HEK293 (cell line): ENCODE measurements around the gene LRP3.

Experiments
- CTCF ChIA-PET: fragments of 350-600 bp; formaldehyde crosslinking; extraction: SDS; loops from one replicate; lab custom pipeline; 2021; ENCODE audit warnings: antibody characterized with exemption; lab: Yijun Ruan, JAX
- POLR2A ChIA-PET: fragments of 300-600 bp; formaldehyde crosslinking; extraction: SDS; loops from one replicate; lab custom pipeline; 2020; ENCODE audit warnings: antibody characterized with exemption, inconsistent platforms; lab: Yijun Ruan, JAX
- H3K27ac ChIP-seq: fragments of 200-500 bp; sonication (Bioruptor generic); 2 replicates; pipeline ENCODE4 v1.5.1; 2014; ENCODE audit warnings: low read depth, low read length, control low read depth, inconsistent platforms; ENCODE audit errors: extremely low read depth
- H3K36me3 ChIP-seq, 2 experiments: fragments of 200-500 bp in 1 of 2; sonication (Bioruptor generic) in 1 of 2; 1 replicate in 1 of 2; 2 replicates in 1 of 2; pipeline ENCODE4 v1.5.1; 2014 to 2017; ENCODE audit warnings: inconsistent platforms in 2 of 2, low read length in 2 of 2; ENCODE audit not compliant: control insufficient read depth in 2 of 2, insufficient read depth in 1 of 2
- H3K4me1 ChIP-seq: fragments of 200-500 bp; sonication (Bioruptor generic); 2 replicates; pipeline ENCODE4 v1.5.1; 2014; ENCODE audit warnings: mild to moderate bottlenecking, low read length, inconsistent platforms; ENCODE audit not compliant: control insufficient read depth, insufficient read depth
- H3K4me3 ChIP-seq: 2 replicates; pipeline ENCODE4 v1.5.1; 2011; ENCODE audit warnings: low read depth, mild to moderate bottlenecking, control low read depth, low read length, moderate library complexity
- H3K9me3 ChIP-seq: fragments of 200-500 bp; sonication (Bioruptor generic); 2 replicates; pipeline ENCODE4 v1.5.1; 2014; ENCODE audit warnings: low read depth, low read length, inconsistent platforms; ENCODE audit not compliant: control insufficient read depth, insufficient read depth
- GFI1B ChIP-seq: fragments of 450-650 bp; formaldehyde crosslinking; IDR thresholded peaks from 2 replicates; pipeline ENCODE4 v1.5.1; 2016; ENCODE audit warnings: missing biosample characterization, missing genetic modification characterization
- GLIS2 ChIP-seq: fragments of 450-650 bp; formaldehyde crosslinking; IDR thresholded peaks from 2 replicates; pipeline ENCODE4 v1.5.1; 2016; ENCODE audit warnings: missing biosample characterization, missing genetic modification characterization
- SCRT2 ChIP-seq: fragments of 450-650 bp; formaldehyde crosslinking; IDR thresholded peaks from 2 replicates; pipeline ENCODE4 v1.5.1; 2016; ENCODE audit warnings: missing biosample characterization, missing genetic modification characterization
- YY1 ChIP-seq: fragments of 450-650 bp; formaldehyde crosslinking; IDR thresholded peaks from 2 replicates; pipeline ENCODE4 v1.5.1; 2018; ENCODE audit warnings: missing biosample characterization, missing genetic modification characterization
- ZBTB48 ChIP-seq: fragments of 450-650 bp; formaldehyde crosslinking; IDR thresholded peaks from 2 replicates; pipeline ENCODE4 v1.5.1; 2016; ENCODE audit warnings: missing biosample characterization, missing genetic modification characterization
- ZFHX2 ChIP-seq: fragments of 450-650 bp; formaldehyde crosslinking; conservative IDR thresholded peaks from 2 replicates; pipeline ENCODE4 v1.5.1; 2016; ENCODE audit warnings: missing biosample characterization, missing genetic modification characterization
- ZNF248 ChIP-seq: fragments of 450-650 bp; formaldehyde crosslinking; IDR thresholded peaks from 2 replicates; pipeline ENCODE4 v1.5.1; 2017; ENCODE audit warnings: missing biosample characterization, missing genetic modification characterization
- ZNF274 ChIP-seq, 2 experiments: fragments of 200-500 bp in 1 of 2; fragments of 450-650 bp in 1 of 2; sonication (Bioruptor generic) in 1 of 2; formaldehyde crosslinking in 1 of 2; IDR thresholded peaks; 2 replicates each; pipeline versions ENCODE4 v1.5.1 to v1.6.1; 2014 to 2016; ENCODE audit warnings: borderline replicate concordance in 1 of 2, inconsistent platforms in 1 of 2, low read length in 1 of 2, missing biosample characterization in 1 of 2, missing genetic modification characterization in 1 of 2
- ZNF423 ChIP-seq: fragments of 450-650 bp; formaldehyde crosslinking; IDR thresholded peaks from 2 replicates; pipeline ENCODE4 v1.5.1; 2016; ENCODE audit warnings: missing biosample characterization, missing genetic modification characterization
- ZNF544 ChIP-seq: fragments of 450-650 bp; formaldehyde crosslinking; IDR thresholded peaks from 2 replicates; pipeline ENCODE4 v1.5.0; 2017; ENCODE audit warnings: missing biosample characterization, missing genetic modification characterization
- ZNF692 ChIP-seq: fragments of 450-650 bp; formaldehyde crosslinking; IDR thresholded peaks from 2 replicates; pipeline ENCODE4 v1.5.1; 2016; ENCODE audit warnings: missing biosample characterization, missing genetic modification characterization
- ZSCAN30 ChIP-seq: fragments of 450-650 bp; IDR thresholded peaks from 2 replicates; pipeline ENCODE4 v1.5.1; 2018; ENCODE audit warnings: missing biosample characterization, mild to moderate bottlenecking, missing genetic modification characterization, moderate library complexity
- ZSCAN4 ChIP-seq: fragments of 450-650 bp; formaldehyde crosslinking; IDR thresholded peaks from 2 replicates; pipeline ENCODE4 v1.5.1; 2017; ENCODE audit warnings: missing biosample characterization, missing genetic modification characterization
- TF ChIP-seq, protein P1 (sequence below): fragments of 450-650 bp; formaldehyde crosslinking; IDR thresholded peaks from 2 replicates; pipeline ENCODE4 v1.5.1; 2016; ENCODE audit warnings: missing biosample characterization, missing genetic modification characterization
- TF ChIP-seq, protein P2 (sequence below): fragments of 450-650 bp; formaldehyde crosslinking; IDR thresholded peaks from 2 replicates; pipeline ENCODE4 v1.5.1; 2016; ENCODE audit warnings: missing biosample characterization, missing genetic modification characterization
- TF ChIP-seq, protein P3 (sequence below): fragments of 450-650 bp; formaldehyde crosslinking; IDR thresholded peaks from 2 replicates; pipeline ENCODE4 v1.5.1; 2016; ENCODE audit warnings: missing biosample characterization, missing genetic modification characterization
- TF ChIP-seq, protein P4 (sequence below): fragments of 450-650 bp; formaldehyde crosslinking; IDR thresholded peaks from 2 replicates; pipeline ENCODE4 v1.5.1; 2016; ENCODE audit warnings: missing biosample characterization, missing genetic modification characterization
- TF ChIP-seq, protein P5 (sequence below): fragments of 450-650 bp; formaldehyde crosslinking; IDR thresholded peaks from 2 replicates; pipeline ENCODE4 v1.5.1; 2016; ENCODE audit warnings: missing biosample characterization, missing genetic modification characterization

The LRP3 gene

DNA sequence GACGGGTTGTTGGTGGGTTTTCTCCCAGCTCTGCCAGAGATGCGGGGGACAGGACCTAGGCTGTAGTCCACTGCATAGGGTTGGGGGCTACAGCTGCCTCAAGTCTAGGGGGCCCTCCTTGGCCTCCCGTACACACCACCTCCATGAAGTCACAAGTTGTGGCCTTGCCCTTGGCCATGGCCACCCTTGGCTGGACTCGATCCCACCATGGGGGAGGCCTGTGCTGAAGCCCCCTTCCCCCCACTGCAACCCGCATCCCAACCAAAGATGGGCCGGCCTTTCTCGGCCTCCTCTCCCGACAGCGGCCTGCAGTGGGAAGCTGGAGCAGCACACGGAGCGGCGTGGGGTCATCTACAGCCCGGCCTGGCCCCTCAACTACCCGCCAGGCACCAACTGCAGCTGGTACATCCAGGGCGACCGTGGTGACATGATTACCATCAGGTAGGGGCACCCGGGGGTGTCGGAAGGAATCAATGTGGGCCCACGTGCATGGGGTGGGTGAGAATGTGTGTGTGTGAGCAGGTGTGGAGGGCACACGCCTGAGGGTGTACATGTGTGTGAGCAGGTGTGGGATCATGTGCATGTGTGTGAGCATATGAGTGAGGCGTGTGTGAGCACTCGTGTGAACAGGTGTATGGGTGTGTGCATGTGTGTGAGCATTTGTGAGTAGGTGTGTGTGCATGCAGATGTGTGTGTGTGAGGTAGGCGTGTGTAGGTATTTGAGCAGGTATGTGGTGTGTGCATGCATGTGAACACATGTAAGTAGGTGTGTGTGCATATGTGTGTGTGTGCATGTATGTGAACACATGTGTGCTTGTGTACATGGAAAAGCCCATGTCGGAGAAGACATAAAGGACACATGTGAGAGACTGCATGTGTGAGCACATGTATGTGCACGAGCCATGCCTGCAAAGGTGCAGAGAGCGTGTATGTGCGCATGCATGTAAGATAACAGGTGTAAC lies 8.7 kb downstream of the LRP3 start:
- Histone ChIP-seq H3K36me3 (peaks cover 39 to 82% of the 10 kb centered on the region in 2 experiments), H3K4me3 (no peak overlapping the region), H3K27ac (no peak overlapping the region), H3K4me1 (no peaks in the 10 kb centered on the region), H3K9me3 (no peaks in the 10 kb centered on the region)
- POLR2A ChIA-PET, result no interaction called here
- CTCF ChIA-PET, result interaction anchor here (0.6 to 0.9 kb wide), 2 partner anchors 18 to 164 kb away, joined by 3 to 5 read pairs; no protein-coding TSS in a partner anchor
- TF ChIP-seq ZFHX2 (tag by site-specific recombination) (peak; percentile 79), ZBTB48 (tag by site-specific recombination) (0 out of 2 replicates have a peak, but pooled peaks have one; percentile 33), ZNF274 (IDR thresholded peaks at IDR 0.05; ENCODE audit: low read length) (no peak), ZNF274 (tag by site-specific recombination; IDR thresholded peaks at IDR 0.05; ENCODE audit: borderline replicate concordance) (peak; percentile 12; the same call in 1 of the 2 replicates), ZNF423 (tag by site-specific recombination) (peak; percentile 50), YY1 (tag by site-specific recombination) (no peak), SCRT2 (tag by site-specific recombination) (peak; percentile 68), ZSCAN30 (tag by site-specific recombination) (no peak), ZNF248 (tag by site-specific recombination) (peak; percentile 58; the same call in 1 of the 2 replicates), ZNF544 (0 out of 2 replicates have a peak, but pooled peaks have one; percentile 24), ZSCAN4 (0 out of 2 replicates have a peak, but pooled peaks have one; percentile 20), GFI1B (tag by site-specific recombination) (no peak), ZNF692 (peak; percentile 53; the same call in 1 of the 2 replicates), GLIS2 (peak; percentile 55; the same call in 1 of the 2 replicates)
- TF ChIP-seq, protein P1, sequence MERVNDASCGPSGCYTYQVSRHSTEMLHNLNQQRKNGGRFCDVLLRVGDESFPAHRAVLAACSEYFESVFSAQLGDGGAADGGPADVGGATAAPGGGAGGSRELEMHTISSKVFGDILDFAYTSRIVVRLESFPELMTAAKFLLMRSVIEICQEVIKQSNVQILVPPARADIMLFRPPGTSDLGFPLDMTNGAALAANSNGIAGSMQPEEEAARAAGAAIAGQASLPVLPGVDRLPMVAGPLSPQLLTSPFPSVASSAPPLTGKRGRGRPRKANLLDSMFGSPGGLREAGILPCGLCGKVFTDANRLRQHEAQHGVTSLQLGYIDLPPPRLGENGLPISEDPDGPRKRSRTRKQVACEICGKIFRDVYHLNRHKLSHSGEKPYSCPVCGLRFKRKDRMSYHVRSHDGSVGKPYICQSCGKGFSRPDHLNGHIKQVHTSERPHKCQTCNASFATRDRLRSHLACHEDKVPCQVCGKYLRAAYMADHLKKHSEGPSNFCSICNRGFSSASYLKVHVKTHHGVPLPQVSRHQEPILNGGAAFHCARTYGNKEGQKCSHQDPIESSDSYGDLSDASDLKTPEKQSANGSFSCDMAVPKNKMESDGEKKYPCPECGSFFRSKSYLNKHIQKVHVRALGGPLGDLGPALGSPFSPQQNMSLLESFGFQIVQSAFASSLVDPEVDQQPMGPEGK (tag by site-specific recombination), result 0 out of 2 replicates have a peak, but pooled peaks have one; percentile 32
- TF ChIP-seq, protein P2, sequence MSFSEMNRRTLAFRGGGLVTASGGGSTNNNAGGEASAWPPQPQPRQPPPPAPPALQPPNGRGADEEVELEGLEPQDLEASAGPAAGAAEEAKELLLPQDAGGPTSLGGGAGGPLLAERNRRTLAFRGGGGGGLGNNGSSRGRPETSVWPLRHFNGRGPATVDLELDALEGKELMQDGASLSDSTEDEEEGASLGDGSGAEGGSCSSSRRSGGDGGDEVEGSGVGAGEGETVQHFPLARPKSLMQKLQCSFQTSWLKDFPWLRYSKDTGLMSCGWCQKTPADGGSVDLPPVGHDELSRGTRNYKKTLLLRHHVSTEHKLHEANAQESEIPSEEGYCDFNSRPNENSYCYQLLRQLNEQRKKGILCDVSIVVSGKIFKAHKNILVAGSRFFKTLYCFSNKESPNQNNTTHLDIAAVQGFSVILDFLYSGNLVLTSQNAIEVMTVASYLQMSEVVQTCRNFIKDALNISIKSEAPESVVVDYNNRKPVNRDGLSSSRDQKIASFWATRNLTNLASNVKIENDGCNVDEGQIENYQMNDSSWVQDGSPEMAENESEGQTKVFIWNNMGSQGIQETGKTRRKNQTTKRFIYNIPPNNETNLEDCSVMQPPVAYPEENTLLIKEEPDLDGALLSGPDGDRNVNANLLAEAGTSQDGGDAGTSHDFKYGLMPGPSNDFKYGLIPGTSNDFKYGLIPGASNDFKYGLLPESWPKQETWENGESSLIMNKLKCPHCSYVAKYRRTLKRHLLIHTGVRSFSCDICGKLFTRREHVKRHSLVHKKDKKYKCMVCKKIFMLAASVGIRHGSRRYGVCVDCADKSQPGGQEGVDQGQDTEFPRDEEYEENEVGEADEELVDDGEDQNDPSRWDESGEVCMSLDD (tag by site-specific recombination), result 0 out of 2 replicates have a peak, but pooled peaks have one; percentile 26
- TF ChIP-seq, protein P3, sequence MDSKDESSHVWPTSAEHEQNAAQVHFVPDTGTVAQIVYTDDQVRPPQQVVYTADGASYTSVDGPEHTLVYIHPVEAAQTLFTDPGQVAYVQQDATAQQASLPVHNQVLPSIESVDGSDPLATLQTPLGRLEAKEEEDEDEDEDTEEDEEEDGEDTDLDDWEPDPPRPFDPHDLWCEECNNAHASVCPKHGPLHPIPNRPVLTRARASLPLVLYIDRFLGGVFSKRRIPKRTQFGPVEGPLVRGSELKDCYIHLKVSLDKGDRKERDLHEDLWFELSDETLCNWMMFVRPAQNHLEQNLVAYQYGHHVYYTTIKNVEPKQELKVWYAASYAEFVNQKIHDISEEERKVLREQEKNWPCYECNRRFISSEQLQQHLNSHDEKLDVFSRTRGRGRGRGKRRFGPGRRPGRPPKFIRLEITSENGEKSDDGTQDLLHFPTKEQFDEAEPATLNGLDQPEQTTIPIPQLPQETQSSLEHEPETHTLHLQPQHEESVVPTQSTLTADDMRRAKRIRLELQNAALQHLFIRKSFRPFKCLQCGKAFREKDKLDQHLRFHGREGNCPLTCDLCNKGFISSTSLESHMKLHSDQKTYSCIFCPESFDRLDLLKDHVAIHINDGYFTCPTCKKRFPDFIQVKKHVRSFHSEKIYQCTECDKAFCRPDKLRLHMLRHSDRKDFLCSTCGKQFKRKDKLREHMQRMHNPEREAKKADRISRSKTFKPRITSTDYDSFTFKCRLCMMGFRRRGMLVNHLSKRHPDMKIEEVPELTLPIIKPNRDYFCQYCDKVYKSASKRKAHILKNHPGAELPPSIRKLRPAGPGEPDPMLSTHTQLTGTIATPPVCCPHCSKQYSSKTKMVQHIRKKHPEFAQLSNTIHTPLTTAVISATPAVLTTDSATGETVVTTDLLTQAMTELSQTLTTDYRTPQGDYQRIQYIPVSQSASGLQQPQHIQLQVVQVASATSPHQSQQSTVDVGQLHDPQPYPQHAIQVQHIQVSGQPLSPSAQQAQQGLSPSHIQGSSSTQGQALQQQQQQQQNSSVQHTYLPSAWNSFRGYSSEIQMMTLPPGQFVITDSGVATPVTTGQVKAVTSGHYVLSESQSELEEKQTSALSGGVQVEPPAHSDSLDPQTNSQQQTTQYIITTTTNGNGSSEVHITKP, result no peak
- TF ChIP-seq, protein P4, sequence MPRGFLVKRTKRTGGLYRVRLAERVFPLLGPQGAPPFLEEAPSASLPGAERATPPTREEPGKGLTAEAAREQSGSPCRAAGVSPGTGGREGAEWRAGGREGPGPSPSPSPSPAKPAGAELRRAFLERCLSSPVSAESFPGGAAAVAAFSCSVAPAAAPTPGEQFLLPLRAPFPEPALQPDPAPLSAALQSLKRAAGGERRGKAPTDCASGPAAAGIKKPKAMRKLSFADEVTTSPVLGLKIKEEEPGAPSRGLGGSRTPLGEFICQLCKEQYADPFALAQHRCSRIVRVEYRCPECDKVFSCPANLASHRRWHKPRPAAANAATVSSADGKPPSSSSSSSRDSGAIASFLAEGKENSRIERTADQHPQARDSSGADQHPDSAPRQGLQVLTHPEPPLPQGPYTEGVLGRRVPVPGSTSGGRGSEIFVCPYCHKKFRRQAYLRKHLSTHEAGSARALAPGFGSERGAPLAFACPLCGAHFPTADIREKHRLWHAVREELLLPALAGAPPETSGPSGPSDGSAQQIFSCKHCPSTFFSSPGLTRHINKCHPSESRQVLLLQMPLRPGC (tag by site-specific recombination), result 0 out of 2 replicates have a peak, but pooled peaks have one; percentile 58
- TF ChIP-seq, protein P5, sequence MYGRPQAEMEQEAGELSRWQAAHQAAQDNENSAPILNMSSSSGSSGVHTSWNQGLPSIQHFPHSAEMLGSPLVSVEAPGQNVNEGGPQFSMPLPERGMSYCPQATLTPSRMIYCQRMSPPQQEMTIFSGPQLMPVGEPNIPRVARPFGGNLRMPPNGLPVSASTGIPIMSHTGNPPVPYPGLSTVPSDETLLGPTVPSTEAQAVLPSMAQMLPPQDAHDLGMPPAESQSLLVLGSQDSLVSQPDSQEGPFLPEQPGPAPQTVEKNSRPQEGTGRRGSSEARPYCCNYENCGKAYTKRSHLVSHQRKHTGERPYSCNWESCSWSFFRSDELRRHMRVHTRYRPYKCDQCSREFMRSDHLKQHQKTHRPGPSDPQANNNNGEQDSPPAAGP (tag by site-specific recombination), result peak; percentile 23; the same call in 1 of the 2 replicates
